Uterus (tissue), 2 donors: ENCODE measurements around the gene BRPF3.

Source experiments
- CTCF ChIP-seq, 4 experiments: fragments of 200-600 bp in 2 of 4; fragments of 450-650 bp in 2 of 4; sonication (generic) in 2 of 4; IDR thresholded peaks; one replicate each; pipeline ENCODE4 v1.5.1; 2016 to 2019; ENCODE audit warnings: antibody characterized with exemption in 4 of 4, mild to moderate bottlenecking in 2 of 4, moderate library complexity in 1 of 4
- POLR2A ChIP-seq, 2 donors: fragments of 450-650 bp; IDR thresholded peaks; one replicate each; pipeline ENCODE4 v1.6.1; 2016; ENCODE audit warnings: antibody characterized with exemption in 2 of 2, mild to moderate bottlenecking in 1 of 2, moderate library complexity in 1 of 2

- TF ChIP-seq CTCF (IDR thresholded peaks at IDR 0.05) (no peak), POLR2A (IDR thresholded peaks at IDR 0.05) (no peak)
These were observed 23.7 kb downstream of the BRPF3 start for GRCh38 chr6:36220226-36220625.
